IPS-18c (cell line): ENCODE data around the gene GPR149.

ENCODE experiments used
- H3K4me3 ChIP-seq: 2 replicates; pipeline ENCODE4 v1.7.0; 2013; ENCODE audit warnings: low read depth, mild to moderate bottlenecking, low read length, moderate library complexity; ENCODE audit not compliant: insufficient read depth
- H3K9me3 ChIP-seq: one replicate; pipeline ENCODE4 v1.6.1; 2013; ENCODE audit warnings: mild to moderate bottlenecking, low read length, moderate library complexity; ENCODE audit not compliant: control insufficient read depth, insufficient read depth

GPR149 gene

GRCh38 chr3:154301561-154301960 is 128.4 kb downstream of the GPR149 start:
- H3K9me3 ChIP-seq = no peaks in the 10 kb centered on the region
- no peak overlapping the region for H3K4me3 ChIP-seq

- Histone ChIP-seq H3K4me3 (no peak overlapping the region), H3K9me3 (no peaks in the 10 kb centered on the region)
Measured at GRCh38 chr3:154294016-154294415, 136.0 kb downstream of the GPR149 start.

GRCh38 chr3:154290187-154290586 is 139.8 kb downstream of the GPR149 start:
- no peak overlapping the region for H3K4me3 ChIP-seq
- no peaks in the 10 kb centered on the region for H3K9me3 ChIP-seq
